ENCODE results near the gene PTPRM.

DNA sequence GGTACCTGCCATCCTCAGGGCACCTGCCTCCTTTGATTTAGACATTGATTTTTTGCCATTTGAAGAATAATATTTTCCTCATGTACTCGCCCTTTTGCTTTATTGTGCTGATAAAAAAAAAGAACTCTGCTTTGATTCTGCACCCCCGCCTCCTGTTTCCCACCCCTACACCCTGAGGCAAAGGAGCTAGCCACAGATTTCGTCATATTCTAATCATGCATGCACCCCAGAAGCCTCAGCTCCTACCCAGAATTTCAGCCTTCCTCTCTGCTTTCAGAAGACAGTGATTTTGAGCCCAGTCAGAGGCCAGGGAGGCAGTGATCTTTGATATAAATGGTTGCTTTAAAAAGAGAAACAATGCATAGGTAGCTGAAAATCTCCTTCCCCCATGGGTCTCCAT, 329.0 kb downstream of the PTPRM start:
- no peak for TF ChIP-seq BHLHE40 (IDR thresholded peaks at IDR 0.05; ENCODE audit: low read depth, low read length)
- TF ChIP-seq, protein P1, sequence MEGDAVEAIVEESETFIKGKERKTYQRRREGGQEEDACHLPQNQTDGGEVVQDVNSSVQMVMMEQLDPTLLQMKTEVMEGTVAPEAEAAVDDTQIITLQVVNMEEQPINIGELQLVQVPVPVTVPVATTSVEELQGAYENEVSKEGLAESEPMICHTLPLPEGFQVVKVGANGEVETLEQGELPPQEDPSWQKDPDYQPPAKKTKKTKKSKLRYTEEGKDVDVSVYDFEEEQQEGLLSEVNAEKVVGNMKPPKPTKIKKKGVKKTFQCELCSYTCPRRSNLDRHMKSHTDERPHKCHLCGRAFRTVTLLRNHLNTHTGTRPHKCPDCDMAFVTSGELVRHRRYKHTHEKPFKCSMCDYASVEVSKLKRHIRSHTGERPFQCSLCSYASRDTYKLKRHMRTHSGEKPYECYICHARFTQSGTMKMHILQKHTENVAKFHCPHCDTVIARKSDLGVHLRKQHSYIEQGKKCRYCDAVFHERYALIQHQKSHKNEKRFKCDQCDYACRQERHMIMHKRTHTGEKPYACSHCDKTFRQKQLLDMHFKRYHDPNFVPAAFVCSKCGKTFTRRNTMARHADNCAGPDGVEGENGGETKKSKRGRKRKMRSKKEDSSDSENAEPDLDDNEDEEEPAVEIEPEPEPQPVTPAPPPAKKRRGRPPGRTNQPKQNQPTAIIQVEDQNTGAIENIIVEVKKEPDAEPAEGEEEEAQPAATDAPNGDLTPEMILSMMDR (IDR thresholded peaks at IDR 0.05), result no peak
- TF ChIP-seq ZFP36 (IDR thresholded peaks at IDR 0.05; ENCODE audit: borderline replicate concordance, partially characterized antibody), result no peak
- TF ChIP-seq, protein P2, sequence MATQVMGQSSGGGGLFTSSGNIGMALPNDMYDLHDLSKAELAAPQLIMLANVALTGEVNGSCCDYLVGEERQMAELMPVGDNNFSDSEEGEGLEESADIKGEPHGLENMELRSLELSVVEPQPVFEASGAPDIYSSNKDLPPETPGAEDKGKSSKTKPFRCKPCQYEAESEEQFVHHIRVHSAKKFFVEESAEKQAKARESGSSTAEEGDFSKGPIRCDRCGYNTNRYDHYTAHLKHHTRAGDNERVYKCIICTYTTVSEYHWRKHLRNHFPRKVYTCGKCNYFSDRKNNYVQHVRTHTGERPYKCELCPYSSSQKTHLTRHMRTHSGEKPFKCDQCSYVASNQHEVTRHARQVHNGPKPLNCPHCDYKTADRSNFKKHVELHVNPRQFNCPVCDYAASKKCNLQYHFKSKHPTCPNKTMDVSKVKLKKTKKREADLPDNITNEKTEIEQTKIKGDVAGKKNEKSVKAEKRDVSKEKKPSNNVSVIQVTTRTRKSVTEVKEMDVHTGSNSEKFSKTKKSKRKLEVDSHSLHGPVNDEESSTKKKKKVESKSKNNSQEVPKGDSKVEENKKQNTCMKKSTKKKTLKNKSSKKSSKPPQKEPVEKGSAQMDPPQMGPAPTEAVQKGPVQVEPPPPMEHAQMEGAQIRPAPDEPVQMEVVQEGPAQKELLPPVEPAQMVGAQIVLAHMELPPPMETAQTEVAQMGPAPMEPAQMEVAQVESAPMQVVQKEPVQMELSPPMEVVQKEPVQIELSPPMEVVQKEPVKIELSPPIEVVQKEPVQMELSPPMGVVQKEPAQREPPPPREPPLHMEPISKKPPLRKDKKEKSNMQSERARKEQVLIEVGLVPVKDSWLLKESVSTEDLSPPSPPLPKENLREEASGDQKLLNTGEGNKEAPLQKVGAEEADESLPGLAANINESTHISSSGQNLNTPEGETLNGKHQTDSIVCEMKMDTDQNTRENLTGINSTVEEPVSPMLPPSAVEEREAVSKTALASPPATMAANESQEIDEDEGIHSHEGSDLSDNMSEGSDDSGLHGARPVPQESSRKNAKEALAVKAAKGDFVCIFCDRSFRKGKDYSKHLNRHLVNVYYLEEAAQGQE (IDR thresholded peaks at IDR 0.05), result no peak
